Neural cell (in vitro differentiated cells): Measurements from ENCODE around the gene SAMM50. TPM values are rescaled to one million over a fixed set of nuclear protein-coding genes. Genes with fewer than 3 reads are reported as not detected.

ENCODE experiments used
- H2AFZ ChIP-seq: fragments of 200-600, 300-800 bp; sonication (generic), shearing (Covaris generic); 2 replicates; pipeline ENCODE4 v1.6.0; 2014; ENCODE audit warnings: low read depth, mild to moderate bottlenecking, antibody characterized with exemption, low read length, moderate library complexity
- H3F3A ChIP-seq: fragments of 200-600 bp; shearing (Covaris generic); 2 replicates; pipeline ENCODE4 v1.6.1; 2016; ENCODE audit warnings: mild to moderate bottlenecking, moderate library complexity, mixed read lengths, antibody characterized with exemption, low read length; ENCODE audit not compliant: insufficient read depth, poor library complexity, severe bottlenecking
- H3K27ac ChIP-seq: fragments of 200-600, 300-800 bp; sonication (generic), shearing (Covaris generic); 2 replicates; pipeline ENCODE4 v1.5.1; 2014; ENCODE audit warnings: mild to moderate bottlenecking, low read length, moderate library complexity
- H3K27me3 ChIP-seq: fragments of 300-800, 200-600 bp; sonication (generic), shearing (Covaris generic); 2 replicates; pipeline ENCODE4 v1.6.0; 2014; ENCODE audit warnings: mild to moderate bottlenecking, low read depth, low read length, moderate library complexity; ENCODE audit not compliant: insufficient read depth
- H3K36me3 ChIP-seq: fragments of 300-800, 200-600 bp; sonication (generic), shearing (Covaris generic); 2 replicates; pipeline ENCODE4 v1.5.1; 2014; ENCODE audit warnings: mild to moderate bottlenecking, antibody characterized with exemption, low read length, moderate library complexity; ENCODE audit not compliant: insufficient read depth
- H3K4me2 ChIP-seq: fragments of 300-800, 200-600 bp; sonication (generic), shearing (Covaris generic); 2 replicates; pipeline ENCODE4 v1.6.0; 2014; ENCODE audit warnings: mild to moderate bottlenecking, low read length
- H3K4me3 ChIP-seq: fragments of 300-800, 200-600 bp; sonication (generic), shearing (Covaris generic); 2 replicates; pipeline ENCODE4 v1.5.1; 2014; ENCODE audit warnings: mild to moderate bottlenecking, low read length, moderate library complexity
- H3K79me2 ChIP-seq: fragments of 200-600 bp; shearing (Covaris generic); replicated peaks from 2 replicates; pipeline ENCODE4 v1.6.0; 2014; ENCODE audit warnings: mild to moderate bottlenecking, low read length, moderate library complexity; ENCODE audit not compliant: insufficient read depth
- H3K9ac ChIP-seq: fragments of 300-800, 200-600 bp; sonication (generic), shearing (Covaris generic); 2 replicates; pipeline ENCODE4 v1.6.1; 2016; ENCODE audit warnings: mild to moderate bottlenecking, low read length, mixed read lengths
- H3K9me2 ChIP-seq: fragments of 200-600 bp; shearing (Covaris generic); 2 replicates; pipeline ENCODE4 v1.6.1; 2016; ENCODE audit warnings: mild to moderate bottlenecking, low read length, mixed read lengths; ENCODE audit not compliant: insufficient read depth
- H3K9me3 ChIP-seq: fragments of 200-600, 300-800 bp; sonication (generic), shearing (Covaris generic); 2 replicates; pipeline ENCODE4 v1.6.1; 2016; ENCODE audit warnings: mild to moderate bottlenecking, mixed run types, low read length, moderate library complexity, mixed read lengths
- H4K20me1 ChIP-seq: fragments of 200-600 bp; shearing (Covaris generic); 2 replicates; pipeline ENCODE4 v1.6.1; 2016; ENCODE audit warnings: mild to moderate bottlenecking, mixed run types; ENCODE audit not compliant: insufficient read depth
- EP300 ChIP-seq: fragments of 450-650 bp; conservative IDR thresholded peaks from 2 replicates; pipeline ENCODE4 v1.6.1; 2014; ENCODE audit warnings: antibody characterized with exemption, mild to moderate bottlenecking, moderate library complexity; ENCODE audit not compliant: poor library complexity, severe bottlenecking
- EZH2 ChIP-seq: fragments of 200-600, 300-800 bp; shearing (Covaris generic), sonication (generic); IDR thresholded peaks from 2 replicates; pipeline ENCODE4 v1.6.1; 2014; ENCODE audit warnings: antibody characterized with exemption, low read length, borderline replicate concordance, mild to moderate bottlenecking; ENCODE audit not compliant: insufficient read depth, poor library complexity, severe bottlenecking
- MXI1 ChIP-seq: fragments of 450-650 bp; conservative IDR thresholded peaks from 2 replicates; pipeline ENCODE4 v1.6.1; 2014; ENCODE audit warnings: antibody characterized with exemption, mild to moderate bottlenecking; ENCODE audit not compliant: poor library complexity, severe bottlenecking
- POLR2AphosphoS5 ChIP-seq: IDR thresholded peaks from 2 replicates; pipeline ENCODE4 v1.6.1; 2012
- RAD21 ChIP-seq: fragments of 450-650 bp; conservative IDR thresholded peaks from 2 replicates; pipeline ENCODE4 v1.6.1; 2014; ENCODE audit warnings: antibody characterized with exemption, mild to moderate bottlenecking, moderate library complexity
- REST ChIP-seq: IDR thresholded peaks from 2 replicates; pipeline ENCODE4 v1.6.1; 2012; ENCODE audit warnings: borderline replicate concordance
- SMC3 ChIP-seq: fragments of 450-650 bp; conservative IDR thresholded peaks from 2 replicates; pipeline ENCODE4 v1.6.1; 2014; ENCODE audit warnings: antibody characterized with exemption, mild to moderate bottlenecking, moderate library complexity; ENCODE audit not compliant: poor library complexity
- TAF1 ChIP-seq: IDR thresholded peaks from 2 replicates; pipeline ENCODE4 v1.6.1; 2012; ENCODE audit warnings: low read depth
- polyA minus RNA-seq: library from RNA; depleted of rRNA, polyadenylated mRNA; stranded (reverse); fragments of >200 nt; gene quantifications from 2 replicates; pipeline ENCODE4 v1.2.3, GENCODE V29; 2014
- polyA plus RNA-seq: library from polyadenylated mRNA; depleted of rRNA; stranded (reverse); fragments of >200 nt; gene quantifications from 2 replicates; pipeline ENCODE4 v1.2.3, GENCODE V29; 2014
- TF ChIP-seq, protein P1 (sequence below): fragments of 450-650 bp; IDR thresholded peaks from 2 replicates; pipeline ENCODE4 v1.5.1; 2014; ENCODE audit warnings: antibody characterized with exemption, mild to moderate bottlenecking, moderate library complexity; ENCODE audit not compliant: poor library complexity, severe bottlenecking

SAMM50 gene
- 38.1 and 49.7 TPM in 2 replicates for polyA plus RNA-seq
- polyA minus RNA-seq = 38.2 and 39.4 TPM in 2 replicates

DNA sequence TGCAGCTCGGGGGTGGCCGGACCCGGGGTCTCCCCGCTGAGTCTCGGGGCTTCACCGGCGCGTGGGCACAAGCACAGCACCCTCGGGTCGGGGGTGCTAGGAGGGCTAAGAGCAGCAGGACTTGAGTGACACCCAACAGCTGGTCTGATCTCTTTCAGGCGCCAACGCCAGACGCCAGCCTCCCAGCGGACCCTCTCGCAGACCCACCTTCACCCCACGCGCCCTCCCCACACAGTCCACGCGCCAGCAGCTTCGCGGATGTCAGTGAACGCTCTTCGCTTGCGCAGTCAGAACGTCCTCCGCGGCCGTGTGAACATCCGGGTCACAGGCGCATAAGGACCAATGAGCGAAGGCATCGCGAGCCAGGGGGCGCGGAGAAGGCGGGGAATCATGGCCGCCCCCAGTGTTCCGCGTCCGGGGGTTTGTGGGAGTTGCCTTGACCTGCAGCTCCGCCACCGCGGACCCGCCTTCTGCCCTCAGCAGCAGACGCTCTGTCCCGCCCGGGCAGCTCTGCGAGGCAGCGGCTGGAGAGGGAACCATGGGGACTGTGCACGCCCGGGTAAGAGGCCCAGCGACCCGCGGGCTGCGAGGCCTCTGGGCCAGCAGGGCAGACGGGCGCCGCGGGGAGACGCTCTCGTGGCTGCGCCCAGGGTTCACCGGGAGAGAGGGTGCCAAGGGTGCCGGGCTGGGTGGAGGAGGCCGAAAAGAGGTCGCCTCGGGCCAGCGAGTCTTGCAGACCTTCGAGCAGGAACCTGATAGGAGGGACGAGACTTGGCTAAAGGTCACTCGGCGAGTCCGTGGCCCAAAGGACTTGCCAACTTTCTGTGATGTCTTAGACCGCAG is at the start of gene SAMM50:
SAMM50 (plus strand) TSS at position 403 of the 843 bp plus-strand sequence; CDS start at position 539, 136 bp downstream.
- no peaks in the 10 kb centered on the region for H3K36me3 ChIP-seq
- peak within 1 kb of the TSS; percentile 89 for H3K4me2 ChIP-seq
- no peaks in the 10 kb centered on the region for H3K27me3 ChIP-seq
- H3K9me2 ChIP-seq = no peaks in the 10 kb centered on the region
- no peaks in the 10 kb centered on the region for H3K9me3 ChIP-seq
- H3K4me3 ChIP-seq = peak within 1 kb of the TSS; percentile 98
- no peaks in the 10 kb centered on the region for H4K20me1 ChIP-seq
- H3K9ac ChIP-seq = peak within 1 kb of the TSS; percentile 85
- TF ChIP-seq, protein P1, sequence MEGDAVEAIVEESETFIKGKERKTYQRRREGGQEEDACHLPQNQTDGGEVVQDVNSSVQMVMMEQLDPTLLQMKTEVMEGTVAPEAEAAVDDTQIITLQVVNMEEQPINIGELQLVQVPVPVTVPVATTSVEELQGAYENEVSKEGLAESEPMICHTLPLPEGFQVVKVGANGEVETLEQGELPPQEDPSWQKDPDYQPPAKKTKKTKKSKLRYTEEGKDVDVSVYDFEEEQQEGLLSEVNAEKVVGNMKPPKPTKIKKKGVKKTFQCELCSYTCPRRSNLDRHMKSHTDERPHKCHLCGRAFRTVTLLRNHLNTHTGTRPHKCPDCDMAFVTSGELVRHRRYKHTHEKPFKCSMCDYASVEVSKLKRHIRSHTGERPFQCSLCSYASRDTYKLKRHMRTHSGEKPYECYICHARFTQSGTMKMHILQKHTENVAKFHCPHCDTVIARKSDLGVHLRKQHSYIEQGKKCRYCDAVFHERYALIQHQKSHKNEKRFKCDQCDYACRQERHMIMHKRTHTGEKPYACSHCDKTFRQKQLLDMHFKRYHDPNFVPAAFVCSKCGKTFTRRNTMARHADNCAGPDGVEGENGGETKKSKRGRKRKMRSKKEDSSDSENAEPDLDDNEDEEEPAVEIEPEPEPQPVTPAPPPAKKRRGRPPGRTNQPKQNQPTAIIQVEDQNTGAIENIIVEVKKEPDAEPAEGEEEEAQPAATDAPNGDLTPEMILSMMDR = peak; percentile 62
- peak; percentile 95 for TF ChIP-seq MXI1
- TF ChIP-seq TAF1 = peak; percentile 74
- peak; percentile 58 for TF ChIP-seq SMC3
- TF ChIP-seq REST = peak; percentile 83
- peak; percentile 40 for TF ChIP-seq EP300
- peak; percentile 96 for TF ChIP-seq POLR2AphosphoS5
- TF ChIP-seq RAD21 = peak; percentile 7
- no peak for TF ChIP-seq EZH2
- H3K79me2 ChIP-seq = peaks cover 21% of the 10 kb centered on the region
- H3K27ac ChIP-seq = peak within 1 kb of the TSS; percentile 72
- H2AFZ ChIP-seq = peak within 1 kb of the TSS; percentile 92
- H3F3A ChIP-seq = no peaks in the 10 kb centered on the region

DNA sequence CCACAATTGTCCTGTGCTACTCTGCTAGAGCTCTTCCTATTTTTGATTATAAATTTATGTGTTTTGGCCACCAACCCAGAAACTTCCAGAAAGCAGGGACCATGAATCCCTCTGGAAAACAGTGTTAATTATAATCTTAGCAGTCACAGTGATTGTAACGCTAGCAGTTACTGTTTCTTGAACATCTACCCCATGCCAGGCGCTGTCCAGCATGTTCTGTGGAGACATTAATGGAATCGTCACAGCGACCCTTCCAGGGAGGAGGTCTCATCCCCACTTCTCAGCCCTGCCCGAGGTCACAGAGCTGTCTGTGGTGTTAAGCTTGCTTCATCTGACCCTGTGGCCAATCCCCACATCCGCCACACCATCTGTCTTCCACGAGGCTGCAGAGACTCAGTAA is 49.6 kb upstream of the SAMM50 start:
- Histone ChIP-seq H3K9me2 (no peaks in the 10 kb centered on the region), H3K79me2 (no peaks in the 10 kb centered on the region), H3K27ac (no peak overlapping the region), H3K36me3 (no peaks in the 10 kb centered on the region), H2AFZ (no peak overlapping the region), H3K27me3 (no peaks in the 10 kb centered on the region), H3K9ac (no peak overlapping the region), H3K4me3 (no peak overlapping the region), H4K20me1 (no peaks in the 10 kb centered on the region), H3F3A (no peaks in the 10 kb centered on the region), H3K4me2 (no peak overlapping the region), H3K9me3 (no peaks in the 10 kb centered on the region)
- TF ChIP-seq EZH2 (no peak), EP300 (no peak), TAF1 (no peak), RAD21 (no peak), SMC3 (no peak), MXI1 (no peak), POLR2AphosphoS5 (no peak), REST (no peak)
- TF ChIP-seq, protein P1 = no peak
